K562 treated with DMSO at 1 percent for 12 hours (cell line): ENCODE data around the gene SOX10. TPM values are rescaled to one million over a fixed set of nuclear protein-coding genes. Genes with fewer than 3 reads are reported as not detected.

Experiments used
- total RNA-seq: library from RNA; unstranded; fragments of 300-600 nt; gene quantifications from 2 replicates; pipeline ENCODE4 v1.2.3, GENCODE V29; 2022; ENCODE audit not compliant: insufficient read depth

Gene SOX10
- total RNA-seq, result not detected in 2 replicates

DNA sequence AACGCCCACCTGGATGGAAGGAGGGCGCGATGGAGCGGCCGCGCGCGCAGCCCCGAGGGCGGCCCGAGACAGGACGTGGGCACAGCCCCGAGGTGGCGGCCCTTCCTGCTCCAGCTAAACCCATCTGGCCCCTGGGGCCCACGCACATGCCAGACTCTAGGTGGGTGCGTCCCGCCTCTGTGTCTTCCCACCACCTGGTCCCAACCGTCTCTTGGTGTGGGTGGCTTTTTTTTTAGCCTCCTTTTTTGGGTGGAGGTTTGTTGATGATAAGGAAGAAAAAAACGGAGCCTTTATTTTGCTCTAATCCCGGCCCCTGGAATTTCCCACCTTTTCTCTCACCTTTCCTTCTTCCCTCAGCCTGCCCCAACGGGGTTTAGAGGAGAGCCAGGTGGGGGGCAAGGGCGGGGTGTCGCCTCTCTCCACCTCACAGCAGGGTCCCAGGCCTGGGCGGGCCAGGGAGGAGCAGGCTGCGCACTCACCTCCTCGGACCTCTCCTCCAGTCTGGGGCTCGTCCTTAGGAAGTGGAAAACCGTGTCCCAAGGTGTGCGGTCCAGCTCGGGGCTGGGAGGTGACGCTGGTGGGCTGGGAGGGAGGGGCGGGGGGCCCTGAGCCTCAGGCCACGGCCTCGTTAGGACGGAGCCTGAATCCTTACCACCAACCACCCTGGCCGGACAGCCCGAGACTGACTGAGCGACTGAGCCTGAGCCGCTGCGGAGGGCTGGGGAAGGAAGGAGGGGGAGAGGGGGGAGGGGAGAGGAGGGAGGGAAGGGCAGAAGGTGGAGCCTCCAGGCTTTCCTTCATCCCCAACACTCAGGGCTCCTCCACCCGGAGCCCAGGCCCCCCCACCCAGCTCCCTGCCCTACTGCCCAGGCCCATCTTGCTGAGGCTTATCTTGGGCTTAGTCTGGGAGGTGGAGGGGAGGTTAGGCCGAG is at the start of gene SOX10:
TSS of gene SOX10 (minus strand) at position 696 of the 932 bp plus-strand sequence. CDS start 771 bp downstream, outside the sequence.

DNA sequence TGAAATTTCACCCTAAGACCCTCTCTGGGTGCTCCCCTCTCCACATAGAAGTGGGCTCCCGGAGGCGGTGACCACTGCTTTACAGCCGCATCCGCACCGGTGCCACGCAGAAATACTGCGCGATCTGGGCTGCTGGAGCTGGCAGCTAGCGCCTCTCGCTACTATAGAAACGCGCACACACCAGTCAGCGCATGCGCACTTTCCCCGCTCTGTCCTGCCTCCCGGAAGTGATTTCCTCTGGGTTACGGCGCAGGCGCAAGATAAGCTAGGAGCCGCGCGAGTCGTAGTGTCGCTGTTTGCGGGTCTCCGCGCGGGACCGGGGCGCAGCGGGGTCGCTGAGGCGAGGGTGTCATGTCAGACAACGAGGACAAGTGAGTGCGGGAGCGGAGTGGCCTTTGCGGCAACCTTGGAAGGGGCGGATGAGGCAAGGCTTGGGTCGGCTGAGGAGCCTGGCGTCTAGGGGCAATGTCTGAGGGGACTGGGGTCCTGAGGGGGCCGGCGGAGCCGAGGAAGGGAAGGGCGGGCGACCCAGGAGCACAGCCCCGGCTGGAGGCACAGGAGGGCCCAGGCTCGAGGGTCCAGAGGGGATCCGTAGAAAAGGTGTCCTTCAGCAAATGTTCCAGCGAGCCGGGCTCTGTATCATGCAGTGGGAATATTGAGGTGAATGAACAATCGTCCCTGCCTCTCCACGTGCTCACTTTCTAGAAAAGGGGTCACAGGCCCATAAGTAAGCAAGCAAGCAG is 30.7 kb downstream of the SOX10 start, which contains the start of the genes C22orf23 and POLR2F:
TSS of gene C22orf23 (minus strand) at position 165 of the 743 bp plus-strand sequence. CDS start 452 bp downstream, outside the sequence.
TSS of gene POLR2F (plus strand) at position 263 of the 743 bp plus-strand sequence. CDS start at position 352, 89 bp downstream.

Other genes starting within 250 kb of the SOX10 start
- gene GCAT, start 176.6 kb downstream of the SOX10 start, total RNA-seq, result 74.6 and 76.7 TPM in 2 replicates
- gene GALR3, start 161.2 kb downstream of the SOX10 start, total RNA-seq, result 2.0 TPM in 1 of 2 replicates, not detected in the other
- 39.9 and 55.0 TPM in 2 replicates for gene ANKRD54, start 140.2 kb downstream of the SOX10 start, total RNA-seq
- gene EIF3L, start 135.1 kb downstream of the SOX10 start, total RNA-seq, result 483 and 743 TPM in 2 replicates
- 16.2 and 26.9 TPM in 2 replicates for gene MICALL1, start 78.3 kb downstream of the SOX10 start, total RNA-seq
- not detected in 2 replicates for gene C22orf23, start 31.0 kb downstream of the SOX10 start, total RNA-seq
- 63.4 and 98.9 TPM in 2 replicates for gene POLR2F, start 30.9 kb downstream of the SOX10 start, total RNA-seq
- gene PICK1, start 72.8 kb upstream of the SOX10 start, total RNA-seq, result 9.9 and 14.3 TPM in 2 replicates
- not detected in 2 replicates for gene SLC16A8, start 99.6 kb upstream of the SOX10 start, total RNA-seq
- gene BAIAP2L2, start 126.1 kb upstream of the SOX10 start, total RNA-seq, result not detected in 2 replicates
- gene PLA2G6, start 197.3 kb upstream of the SOX10 start, total RNA-seq, result 1.5 and 17.6 TPM in 2 replicates
- gene MAFF, start 217.4 kb upstream of the SOX10 start, total RNA-seq, result 8.2 and 10.7 TPM in 2 replicates